SU-DHL-6 (cell line): Measurements from ENCODE around the gene ANTXR1.

Experiments used
- CTCF ChIP-seq: fragments of 200-600 bp; sonication (generic); IDR thresholded peaks from one replicate; pipeline ENCODE4 v1.5.1; 2017; ENCODE audit warnings: antibody characterized with exemption, mild to moderate bottlenecking, low read length, moderate library complexity; ENCODE audit not compliant: insufficient read depth, poor library complexity, severe bottlenecking
- EZH2phosphoT487 ChIP-seq: fragments of 200-600 bp; sonication (generic), shearing (Covaris generic); conservative IDR thresholded peaks from 2 replicates; pipeline ENCODE4 v1.6.1; 2018; ENCODE audit warnings: mild to moderate bottlenecking, antibody characterized with exemption, low read length, moderate library complexity, mixed read lengths

GRCh38 chr2:69188182-69188900, 175.4 kb downstream of the ANTXR1 start:
- TF ChIP-seq CTCF = no peak
- TF ChIP-seq EZH2phosphoT487 = no peak
